Measurements from ENCODE around the gene PRKCE. TPM values are rescaled to one million over a fixed set of nuclear protein-coding genes. Genes with fewer than 3 reads are reported as not detected.

The PRKCE gene
- total RNA-seq, 1 experiment from 2014 or later: 14.8 TPM

GRCh38 chr2:45617496-45617895 lies 34.0 kb upstream of the PRKCE start:
- Histone ChIP-seq H3K4me2 (ENCODE audit: low read length) (no peak overlapping the region), H3K27me3 (ENCODE audit: insufficient read depth, low read length) (no peaks in the 10 kb centered on the region), H3K79me2 (ENCODE audit: insufficient read depth, low read length) (no peaks in the 10 kb centered on the region), H3K36me3 (ENCODE audit: control insufficient read depth in 1 of 2, insufficient read depth in 2 of 2, low read length in 2 of 2) (no peaks in the 10 kb centered on the region), H3K4me1 (ENCODE audit: control insufficient read depth in 1 of 2, insufficient read depth in 2 of 2, low read length in 2 of 2) (peaks cover 0 to 6% of the 10 kb centered on the region in 2 experiments; a peak in 1 of 4 replicates), H3K9ac (ENCODE audit: low read length) (no peak overlapping the region), H3K27ac (ENCODE audit: low read depth, low read length) (no peak overlapping the region), H3K9me3 (ENCODE audit: control insufficient read depth in 1 of 2, insufficient read depth in 1 of 2, low read depth in 1 of 2, low read length in 2 of 2) (no peaks in the 10 kb centered on the region), H3K9me2 (ENCODE audit: insufficient read depth) (no peaks in the 10 kb centered on the region), H4K20me1 (ENCODE audit: insufficient read depth) (no peaks in the 10 kb centered on the region), H3K4me3 (replicated peaks in 1 of 2; ENCODE audit: low read depth in 1 of 2, low read length in 2 of 2) (no peak overlapping the region), H2AFZ (ENCODE audit: low read depth, low read length, poor library complexity, severe bottlenecking) (no peak overlapping the region)
- no TSS peak for BruUV-seq (replicated peaks)
- no peak for ATAC-seq
- RAD21 ChIA-PET (ENCODE audit: low non-redundant PET in 1 of 2, low total read pairs in 2 of 2, uncharacterized antibody in 2 of 2, unreplicated experiment in 2 of 2): no interaction called here
- CTCF ChIA-PET: interaction anchor here (1.0 kb wide), 2 partner anchors 161 to 376 kb away, joined by 3 read pairs; no protein-coding TSS in a partner anchor
- no peak for DNase-seq (ENCODE audit: low read depth, low spot score)
- intact Hi-C loops (cut with micrococcal nuclease): no loop called here
- POLR2A ChIA-PET: no interaction called here
- no peak for TF ChIP-seq POLR2AphosphoS5 (IDR thresholded peaks at IDR 0.05; ENCODE audit: low read depth, low read length)
- no peak for TF ChIP-seq ELF1 (IDR thresholded peaks at IDR 0.05; ENCODE audit: borderline replicate concordance, low read depth)
- no peak for TF ChIP-seq ZFX (IDR thresholded peaks at IDR 0.05)
- no peak for TF ChIP-seq CBX3 (IDR thresholded peaks at IDR 0.05; ENCODE audit: low read depth)
- TF ChIP-seq CEBPB (IDR thresholded peaks at IDR 0.05; ENCODE audit: low read depth): no peak
- no peak for TF ChIP-seq EZH2phosphoT487 (IDR thresholded peaks at IDR 0.05; ENCODE audit: borderline replicate concordance)
- TF ChIP-seq POLR2A (IDR thresholded peaks at IDR 0.05; ENCODE audit: borderline replicate concordance, extremely low read depth, insufficient read depth, insufficient read length): no peak
- TF ChIP-seq SP1 (IDR thresholded peaks at IDR 0.05; ENCODE audit: low read depth): no peak
- no peak for TF ChIP-seq ZNF274 (IDR thresholded peaks at IDR 0.05; ENCODE audit: low read depth, low read length)
- TF ChIP-seq, protein P1, sequence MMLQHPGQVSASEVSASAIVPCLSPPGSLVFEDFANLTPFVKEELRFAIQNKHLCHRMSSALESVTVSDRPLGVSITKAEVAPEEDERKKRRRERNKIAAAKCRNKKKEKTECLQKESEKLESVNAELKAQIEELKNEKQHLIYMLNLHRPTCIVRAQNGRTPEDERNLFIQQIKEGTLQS (IDR thresholded peaks at IDR 0.05): no peak

DNA sequence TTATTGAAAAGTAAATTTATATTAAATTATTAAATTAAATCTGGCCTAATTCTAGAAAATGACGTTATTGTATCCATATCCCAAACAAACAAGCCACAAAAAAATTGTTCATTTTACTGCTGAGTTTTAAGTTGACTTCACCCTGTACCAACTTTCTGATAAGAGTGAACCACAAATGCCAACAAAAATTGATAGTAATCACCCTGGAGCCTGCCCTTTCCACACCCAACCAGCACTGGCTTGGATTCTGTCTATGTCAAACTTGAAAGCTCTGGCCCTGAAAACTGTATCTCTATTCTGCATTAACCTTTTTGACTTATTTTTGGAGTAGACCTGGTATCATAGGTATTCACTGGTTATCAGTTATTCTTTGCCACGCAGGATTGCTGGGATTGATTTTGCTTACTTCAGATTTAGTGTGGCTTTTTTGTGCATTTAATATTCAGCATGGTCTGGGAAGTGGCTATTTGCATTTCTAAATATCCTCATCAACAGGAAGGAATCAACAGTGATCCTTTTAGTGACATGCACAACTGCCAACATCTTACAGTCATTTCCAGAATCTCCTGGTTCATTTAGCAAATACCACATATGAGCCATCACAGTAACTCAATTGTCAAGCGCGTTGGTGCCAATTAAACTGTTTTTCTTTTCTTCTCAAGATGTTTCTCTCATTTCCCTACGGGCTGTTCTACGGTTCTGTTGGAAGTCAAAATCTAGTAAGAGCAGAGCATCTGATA lies 29.0 kb upstream of the PRKCE start:
- ChIA-PET POLR2A (no interaction called here), CTCF (no interaction called here), RAD21 (ENCODE audit: low non-redundant PET in 1 of 2, low total read pairs in 2 of 2, uncharacterized antibody in 2 of 2, unreplicated experiment in 2 of 2) (no interaction called here)
- Histone ChIP-seq H3K9me3 (ENCODE audit: control insufficient read depth in 1 of 2, insufficient read depth in 1 of 2, low read depth in 1 of 2, low read length in 2 of 2) (no peaks in the 10 kb centered on the region), H3K27me3 (ENCODE audit: insufficient read depth, low read length) (no peaks in the 10 kb centered on the region), H2AFZ (ENCODE audit: low read depth, low read length, poor library complexity, severe bottlenecking) (no peak overlapping the region), H3K9ac (ENCODE audit: low read length) (no peak overlapping the region), H3K27ac (ENCODE audit: low read depth, low read length) (no peak overlapping the region), H3K4me2 (ENCODE audit: low read length) (no peak overlapping the region), H3K4me3 (replicated peaks in 1 of 2; ENCODE audit: low read depth in 1 of 2, low read length in 2 of 2) (no peak overlapping the region), H3K9me2 (ENCODE audit: insufficient read depth) (no peaks in the 10 kb centered on the region), H4K20me1 (ENCODE audit: insufficient read depth) (no peaks in the 10 kb centered on the region), H3K36me3 (ENCODE audit: control insufficient read depth in 1 of 2, insufficient read depth in 2 of 2, low read length in 2 of 2) (no peaks in the 10 kb centered on the region), H3K79me2 (ENCODE audit: insufficient read depth, low read length) (no peaks in the 10 kb centered on the region), H3K4me1 (ENCODE audit: control insufficient read depth in 1 of 2, insufficient read depth in 2 of 2, low read length in 2 of 2) (no peaks in the 10 kb centered on the region)
- intact Hi-C loops (cut with micrococcal nuclease): no loop called here
- no TSS peak for BruUV-seq (replicated peaks)
- ATAC-seq: no peak
- DNase-seq (ENCODE audit: low read depth, low spot score): no peak
- no peak for TF ChIP-seq POLR2AphosphoS5 (IDR thresholded peaks at IDR 0.05; ENCODE audit: low read depth, low read length)
